Stomach (tissue), 4 donors: ENCODE results near the gene RAB3B.

ENCODE experiments used
- CTCF ChIP-seq, 7 experiments: fragments of 450-650 bp in 4 of 7; fragments of 200-600 bp in 3 of 7; sonication (generic) in 3 of 7; IDR thresholded peaks; one replicate each; pipeline ENCODE4 v1.5.1; 2016 to 2019; ENCODE audit warnings: antibody characterized with exemption in 7 of 7, control low read depth in 2 of 7, mild to moderate bottlenecking in 1 of 7
- EP300 ChIP-seq: sonication (generic); formaldehyde crosslinking; IDR thresholded peaks from one replicate; pipeline ENCODE4 v1.6.1; 2017; ENCODE audit warnings: antibody characterized with exemption
- POLR2A ChIP-seq, 4 donors: fragments of 450-650 bp; IDR thresholded peaks; one replicate each; pipeline ENCODE4 v1.6.1; 2016; ENCODE audit warnings: antibody characterized with exemption in 4 of 4, control low read depth in 2 of 4, mild to moderate bottlenecking in 1 of 4, moderate library complexity in 1 of 4
- POLR2AphosphoS5 ChIP-seq, 3 donors: sonication (generic); formaldehyde crosslinking; IDR thresholded peaks; one replicate each; pipeline ENCODE4 v1.6.1; 2016; ENCODE audit warnings: antibody characterized with exemption in 3 of 3

- no peak for TF ChIP-seq POLR2A (IDR thresholded peaks at IDR 0.05)
- TF ChIP-seq CTCF (IDR thresholded peaks at IDR 0.05) = no peak
- TF ChIP-seq POLR2AphosphoS5 (IDR thresholded peaks at IDR 0.05) = no peak
- TF ChIP-seq EP300 = no peak
These were observed 119.0 kb downstream of the RAB3B start for GRCh38 chr1:51871351-51871975.
